Gastroesophageal sphincter (tissue), 3 donors: ENCODE results near the gene ABAT.

Experiments used
- POLR2A ChIP-seq, 2 donors: fragments of 450-650 bp; IDR thresholded peaks; one replicate each; pipeline ENCODE4 v1.6.1; 2017; ENCODE audit warnings: antibody characterized with exemption in 2 of 2, mild to moderate bottlenecking in 2 of 2, moderate library complexity in 1 of 2
- TF ChIP-seq, protein P1 (sequence below), 4 experiments: fragments of 200-600 bp in 2 of 4; fragments of 450-650 bp in 2 of 4; sonication (generic) in 1 of 4; IDR thresholded peaks; one replicate each; pipeline ENCODE4 v1.5.1; 2017 to 2019; ENCODE audit warnings: antibody characterized with exemption in 4 of 4, mild to moderate bottlenecking in 2 of 4, moderate library complexity in 2 of 4

DNA sequence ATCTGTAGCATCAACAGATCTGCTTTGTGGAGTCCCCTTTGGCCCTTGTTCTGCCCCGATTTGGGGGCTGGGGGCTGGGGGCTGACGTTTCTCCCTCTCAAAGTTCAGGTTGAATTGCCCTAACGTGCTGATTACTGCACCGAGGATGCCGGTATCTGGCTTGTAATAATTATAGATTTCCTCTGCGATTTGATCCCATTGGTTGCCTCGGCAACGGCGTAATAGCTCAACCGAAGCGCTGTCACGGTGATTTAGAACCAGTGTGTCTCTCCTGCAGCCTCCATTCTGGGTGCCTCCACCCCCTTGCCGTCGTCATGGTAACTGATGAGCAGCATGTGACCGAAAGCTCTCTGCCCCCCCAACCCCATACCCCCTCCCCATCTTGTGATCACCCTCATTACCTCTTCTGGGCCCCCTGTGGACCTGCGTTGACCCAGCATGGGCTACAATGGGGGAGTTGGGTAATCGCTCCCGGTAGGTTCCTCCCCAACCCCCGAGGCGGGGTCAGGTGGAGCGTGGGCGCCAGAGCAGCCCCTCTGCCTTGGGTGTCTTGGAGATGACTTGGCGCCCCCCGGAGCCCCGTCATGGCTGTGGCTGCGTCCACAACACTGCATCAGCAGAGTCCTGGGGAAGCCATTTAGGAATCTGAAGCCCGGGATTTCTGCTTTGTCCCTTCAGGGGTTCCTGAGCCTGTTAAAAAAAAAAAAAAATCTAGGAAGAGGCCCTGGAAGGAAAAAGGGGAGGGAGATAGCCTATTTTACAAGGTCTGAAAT, 38.4 kb downstream of the ABAT start:
- TF ChIP-seq, protein P1, sequence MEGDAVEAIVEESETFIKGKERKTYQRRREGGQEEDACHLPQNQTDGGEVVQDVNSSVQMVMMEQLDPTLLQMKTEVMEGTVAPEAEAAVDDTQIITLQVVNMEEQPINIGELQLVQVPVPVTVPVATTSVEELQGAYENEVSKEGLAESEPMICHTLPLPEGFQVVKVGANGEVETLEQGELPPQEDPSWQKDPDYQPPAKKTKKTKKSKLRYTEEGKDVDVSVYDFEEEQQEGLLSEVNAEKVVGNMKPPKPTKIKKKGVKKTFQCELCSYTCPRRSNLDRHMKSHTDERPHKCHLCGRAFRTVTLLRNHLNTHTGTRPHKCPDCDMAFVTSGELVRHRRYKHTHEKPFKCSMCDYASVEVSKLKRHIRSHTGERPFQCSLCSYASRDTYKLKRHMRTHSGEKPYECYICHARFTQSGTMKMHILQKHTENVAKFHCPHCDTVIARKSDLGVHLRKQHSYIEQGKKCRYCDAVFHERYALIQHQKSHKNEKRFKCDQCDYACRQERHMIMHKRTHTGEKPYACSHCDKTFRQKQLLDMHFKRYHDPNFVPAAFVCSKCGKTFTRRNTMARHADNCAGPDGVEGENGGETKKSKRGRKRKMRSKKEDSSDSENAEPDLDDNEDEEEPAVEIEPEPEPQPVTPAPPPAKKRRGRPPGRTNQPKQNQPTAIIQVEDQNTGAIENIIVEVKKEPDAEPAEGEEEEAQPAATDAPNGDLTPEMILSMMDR (IDR thresholded peaks at IDR 0.05), result no peak
- no peak for TF ChIP-seq POLR2A (IDR thresholded peaks at IDR 0.05)
